HG02973 (cell line): ENCODE data around the gene TPX2.
A peak's percentile ranks its signal among the peaks of the same experiment; 100 is the strongest.
"Not testable (repeated sequence)": the region's sequence is repeated elsewhere in the genome, so short reads cannot be mapped to it uniquely, and the experiment has no call there.

ENCODE experiments used
- ATAC-seq: cut with Tn5 transposase; IDR thresholded peaks from one replicate; pipeline ENCODE4 v1.9.1; 2021; ENCODE audit warnings: moderate library complexity; ENCODE audit not compliant: unreplicated experiment

TPX2 gene

GRCh38 chr20:31720486-31721407 lies 18.3 kb upstream of the TPX2 start:
- no peak for ATAC-seq

GRCh38 chr20:31721408-31722256 lies 17.5 kb upstream of the TPX2 start:
- no peak for ATAC-seq

GRCh38 chr20:31722257-31723068 lies 16.6 kb upstream of the TPX2 start, which contains the start of gene BCL2L1:
Gene BCL2L1 (minus strand): TSS chr20:31722868. CDS start chr20:31722218, 650 bp downstream.
- ATAC-seq = no peak

GRCh38 chr20:31723069-31723318 lies 16.1 kb upstream of the TPX2 start:
- no peak for ATAC-seq

- ATAC-seq = peak; percentile 76
Observed at GRCh38 chr20:31723319-31724078, 15.6 kb upstream of the TPX2 start.

GRCh38 chr20:31731321-31731717 lies 7.8 kb upstream of the TPX2 start:
- ATAC-seq = no peak

GRCh38 chr20:31739550-31739977 lies 474 bp downstream of the TPX2 start:
- ATAC-seq = peak; percentile 14

GRCh38 chr20:31740208-31740607 lies 1.1 kb downstream of the TPX2 start:
- no peak for ATAC-seq

GRCh38 chr20:31740656-31741323 lies 1.7 kb downstream of the TPX2 start:
- no peak for ATAC-seq

- no peak for ATAC-seq
Observed at GRCh38 chr20:31746068-31746878, 7.2 kb downstream of the TPX2 start.

GRCh38 chr20:31747028-31747427 lies 7.9 kb downstream of the TPX2 start:
- ATAC-seq = not testable (repeated sequence)

GRCh38 chr20:31747640-31748039 lies 8.6 kb downstream of the TPX2 start:
- no peak for ATAC-seq

- no peak for ATAC-seq
Observed at GRCh38 chr20:31749223-31749622, 10.1 kb downstream of the TPX2 start.

GRCh38 chr20:31751126-31751525 lies 12.0 kb downstream of the TPX2 start:
- ATAC-seq = no peak

- no peak for ATAC-seq
Observed at GRCh38 chr20:31757254-31757653, 18.2 kb downstream of the TPX2 start.

GRCh38 chr20:31758521-31758920 lies 19.4 kb downstream of the TPX2 start:
- ATAC-seq = no peak

- ATAC-seq = no peak
Observed at GRCh38 chr20:31758991-31759390, 19.9 kb downstream of the TPX2 start.

GRCh38 chr20:31759836-31760518 lies 20.9 kb downstream of the TPX2 start:
- no peak for ATAC-seq
